TTC549 (cell line): ENCODE data around the gene SIRT2.

Experiments
- FAIRE-seq: peaks from 2 replicates; lab custom pipeline; 2012; peaks lifted over from hg19 to GRCh38; lab: Jason Lieb, UNC

Gene SIRT2

DNA sequence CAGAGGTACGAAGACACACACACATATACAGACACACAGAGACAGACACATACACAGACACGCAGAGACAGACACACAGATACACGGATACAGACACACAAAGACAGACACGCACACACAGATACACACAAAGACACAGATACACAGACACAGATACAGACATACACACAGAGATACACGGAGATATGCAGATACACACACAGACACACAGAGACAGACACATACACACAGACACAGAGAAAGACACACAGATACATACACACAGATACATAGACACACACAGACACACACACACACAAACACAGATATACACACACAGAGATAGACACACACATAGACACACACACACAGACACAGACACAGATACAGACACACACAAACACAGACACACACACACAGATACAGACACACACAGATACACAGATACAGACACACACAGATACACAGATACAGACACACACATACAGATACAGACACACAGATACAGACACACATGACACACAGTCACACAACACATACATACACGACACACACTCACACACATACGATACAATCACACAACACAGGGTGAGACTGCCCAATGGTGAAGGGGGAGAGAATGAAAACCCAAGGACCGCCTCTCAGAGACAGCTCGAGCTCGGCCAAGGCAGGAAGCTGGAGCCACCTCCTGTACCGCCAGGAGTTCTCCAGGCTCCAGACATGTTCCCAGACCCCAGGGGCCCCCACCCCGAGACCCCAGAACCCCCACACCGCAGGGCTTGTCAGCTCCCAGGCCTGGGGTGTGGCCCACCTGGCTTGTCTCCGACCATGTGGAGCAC lies 21.4 kb upstream of the SIRT2 start:
- no peak for FAIRE-seq

DNA sequence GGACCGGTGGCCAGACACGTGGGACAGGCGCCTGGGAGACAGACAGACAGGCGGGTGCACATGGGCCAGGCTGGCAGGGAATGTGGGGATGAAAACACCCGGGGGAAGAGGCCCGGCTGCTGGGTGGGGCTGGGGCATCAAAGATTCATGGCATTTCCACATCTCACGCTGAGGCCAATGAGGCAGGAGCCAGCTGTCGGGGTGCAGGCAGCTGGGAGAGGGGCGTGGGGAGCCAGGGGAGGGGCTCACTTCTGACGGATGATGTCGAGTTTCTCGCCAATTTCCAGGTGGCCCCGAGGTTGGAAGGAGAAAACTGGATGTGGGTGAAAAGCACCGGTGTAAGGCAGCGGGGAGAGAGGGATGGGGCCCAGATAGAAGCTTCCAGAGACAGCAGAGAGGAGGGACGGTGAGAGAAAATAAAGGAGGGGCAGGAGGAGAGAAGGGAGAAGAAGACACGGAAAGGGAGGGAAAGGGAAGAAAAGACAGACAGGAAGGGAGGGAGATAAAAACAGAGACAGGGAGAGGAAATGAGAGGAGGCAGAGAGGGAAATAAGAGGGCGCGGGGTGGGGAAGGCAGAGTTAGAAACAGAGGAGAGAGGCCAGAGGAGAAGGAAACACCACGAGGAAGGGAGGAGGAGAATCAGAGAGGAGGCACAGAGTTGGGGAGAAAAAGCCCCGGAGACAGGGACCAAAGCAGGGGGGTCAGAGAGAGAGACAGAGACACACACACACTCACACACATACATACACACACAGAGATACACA lies 20.6 kb upstream of the SIRT2 start:
- FAIRE-seq: no peak

GRCh38 chr19:38918526-38918925 lies 19.1 kb upstream of the SIRT2 start:
- no peak for FAIRE-seq

DNA sequence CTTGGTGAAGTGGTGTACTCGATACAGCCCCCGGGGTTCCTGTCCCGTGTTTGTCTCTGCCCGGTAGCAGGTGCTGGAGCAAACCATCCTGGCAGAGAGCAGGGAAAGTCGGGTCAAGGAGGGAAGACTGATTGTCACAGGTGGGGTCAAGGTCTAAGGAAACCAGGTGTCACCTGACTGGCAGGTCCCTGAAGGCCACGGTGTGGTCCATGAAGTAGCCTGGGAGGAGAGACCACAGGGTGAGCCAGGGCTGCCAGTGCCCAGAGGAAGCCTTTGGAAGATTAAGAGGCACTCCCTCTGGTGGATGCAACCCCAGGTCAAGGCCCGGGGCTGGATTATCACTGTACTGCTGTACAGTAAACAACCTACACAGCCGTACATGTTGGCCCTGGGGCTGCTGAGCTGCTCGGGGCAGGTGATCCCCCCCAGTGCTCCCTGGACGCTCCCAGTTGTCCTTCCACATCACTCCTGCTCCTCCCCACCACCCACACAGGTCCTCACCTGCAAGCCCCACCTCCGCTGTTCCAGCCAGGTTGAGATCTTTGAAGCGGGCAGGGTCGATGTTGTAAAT lies 18.6 kb upstream of the SIRT2 start:
- no peak for FAIRE-seq

DNA sequence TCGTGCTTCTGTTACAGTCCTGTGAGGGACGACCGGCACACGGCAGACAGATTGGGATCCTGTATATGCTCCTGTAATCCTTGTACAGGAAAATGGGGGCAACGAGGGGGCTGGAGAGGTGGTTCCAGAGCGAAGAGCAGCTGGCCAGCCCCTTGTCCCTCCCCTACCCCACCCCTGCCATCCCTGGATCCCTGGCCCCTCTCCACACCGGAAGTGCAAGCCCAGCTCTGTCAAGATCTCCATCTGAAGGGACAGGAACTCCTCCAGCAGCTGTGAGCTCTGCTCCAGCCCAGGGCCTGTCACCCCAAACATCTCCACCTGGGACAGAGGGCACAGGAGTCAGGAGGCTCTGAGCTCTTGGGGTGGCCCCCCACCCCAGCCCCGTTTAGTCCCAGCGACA lies 18.1 kb upstream of the SIRT2 start:
- no peak for FAIRE-seq

GRCh38 chr19:38915329-38916321 lies 16.2 kb upstream of the SIRT2 start:
- FAIRE-seq: no peak

DNA sequence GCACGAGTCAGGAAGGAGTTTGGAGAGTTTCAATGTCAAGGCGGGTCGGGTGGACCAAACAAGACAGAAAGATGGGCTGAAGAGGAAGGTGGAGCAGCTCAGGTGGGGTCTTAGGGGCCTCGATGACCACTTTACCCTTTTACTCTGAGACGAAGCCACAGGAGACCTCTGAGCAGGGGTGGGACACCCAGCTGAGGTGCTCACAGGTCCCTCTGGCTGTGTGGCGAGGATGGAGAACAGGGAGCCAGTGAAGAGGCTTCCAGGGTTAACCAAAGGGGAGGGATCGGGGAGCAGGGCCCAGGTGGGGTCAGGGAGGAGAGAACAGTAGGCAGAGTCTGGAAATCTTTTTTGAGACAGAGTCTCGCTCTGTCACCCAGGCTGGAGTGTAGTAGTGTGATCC lies 14.5 kb upstream of the SIRT2 start:
- FAIRE-seq: no peak

DNA sequence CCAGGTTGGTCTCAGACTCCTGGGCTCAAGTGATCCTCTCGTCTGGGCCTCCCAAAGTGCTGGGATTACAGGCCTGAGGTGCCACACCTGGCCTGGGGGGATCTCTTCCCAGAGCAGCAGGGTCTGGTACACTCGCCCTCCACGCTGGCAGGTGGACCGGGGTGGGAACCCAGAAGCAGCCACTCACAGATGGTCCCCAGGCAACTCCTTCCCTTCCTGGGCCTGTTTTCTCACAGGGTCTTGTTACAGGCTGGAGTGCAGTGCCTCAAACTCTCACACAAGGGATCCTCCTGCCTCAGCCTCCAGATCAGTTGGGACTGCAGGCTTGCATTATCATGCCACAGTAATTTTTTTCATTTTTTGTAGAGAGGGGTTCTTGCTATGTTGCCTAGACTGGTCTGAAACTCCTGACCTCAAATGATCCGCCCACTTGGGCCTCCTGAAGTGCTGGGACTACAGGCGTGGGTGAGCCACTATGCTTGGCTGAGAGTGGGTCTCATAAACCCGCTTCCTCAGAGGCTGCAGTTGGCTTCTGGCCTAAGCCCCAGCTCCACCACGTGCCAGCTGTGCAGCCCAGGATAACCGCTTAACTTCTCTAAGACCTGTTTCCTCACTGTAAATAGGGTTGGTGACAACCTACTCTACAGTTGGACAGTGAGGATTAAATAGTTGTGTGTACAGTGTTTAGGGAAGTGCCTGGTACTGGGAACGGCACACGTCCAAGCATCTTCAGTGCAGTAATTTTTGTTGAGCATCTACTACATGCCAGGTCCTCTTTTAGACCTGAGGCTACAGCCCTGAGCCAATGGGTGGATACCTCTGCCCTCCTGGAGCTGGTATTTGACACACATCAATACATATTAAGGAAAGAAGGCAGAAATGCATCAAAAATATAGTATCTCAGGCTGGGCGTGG lies 13.4 kb upstream of the SIRT2 start:
- no peak for FAIRE-seq

DNA sequence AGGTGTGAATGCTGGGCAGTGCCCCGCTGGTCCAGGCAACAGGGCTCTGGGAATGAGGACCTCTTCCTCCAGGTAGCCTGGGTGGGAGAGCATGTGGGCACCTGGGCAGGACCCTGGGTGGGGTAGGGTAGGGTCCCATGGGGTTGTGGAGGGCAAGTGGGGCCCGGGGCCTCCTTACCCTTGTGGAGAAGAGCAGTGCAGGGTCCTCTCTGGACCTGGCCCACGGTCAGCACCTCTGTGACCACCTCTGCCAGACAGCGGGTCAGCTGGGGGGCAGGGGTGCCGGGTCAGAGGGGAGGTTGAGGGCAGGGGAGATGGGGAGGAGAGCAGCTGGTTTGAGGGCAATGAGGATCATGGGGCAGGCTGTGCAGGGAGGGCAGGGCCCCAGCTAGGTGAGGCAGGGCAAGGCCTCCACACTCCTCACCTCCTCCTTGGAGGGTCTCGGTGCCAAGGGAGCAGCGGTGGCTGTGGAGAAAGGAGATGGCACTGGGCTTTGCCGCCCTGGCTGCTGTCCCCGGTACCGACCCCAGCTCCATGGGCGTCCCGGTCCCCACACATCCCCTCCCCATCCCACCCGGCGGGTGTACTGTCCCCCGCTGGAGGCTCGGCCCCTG lies 12.1 kb upstream of the SIRT2 start:
- no peak for FAIRE-seq

DNA sequence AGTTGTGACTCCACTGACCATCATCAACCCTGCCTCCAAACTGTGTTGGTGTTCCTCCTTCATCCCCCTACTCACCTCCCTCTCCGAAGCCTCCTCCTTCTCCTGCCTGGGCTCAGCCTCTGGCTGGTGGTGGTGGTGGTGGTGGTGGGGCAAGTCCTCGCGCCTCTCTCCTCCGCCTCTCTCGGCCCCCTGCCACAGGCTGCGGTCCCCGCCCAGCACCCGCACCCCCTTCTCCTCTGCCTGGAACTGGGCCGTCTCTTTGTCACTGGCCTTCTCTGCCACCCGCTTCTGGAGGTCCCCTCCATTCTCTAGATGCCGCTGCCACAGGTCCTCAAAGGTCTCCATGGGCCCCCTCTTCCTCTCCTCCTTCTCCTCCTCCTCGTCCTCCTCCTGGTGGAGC lies 11.1 kb upstream of the SIRT2 start:
- FAIRE-seq: no peak

DNA sequence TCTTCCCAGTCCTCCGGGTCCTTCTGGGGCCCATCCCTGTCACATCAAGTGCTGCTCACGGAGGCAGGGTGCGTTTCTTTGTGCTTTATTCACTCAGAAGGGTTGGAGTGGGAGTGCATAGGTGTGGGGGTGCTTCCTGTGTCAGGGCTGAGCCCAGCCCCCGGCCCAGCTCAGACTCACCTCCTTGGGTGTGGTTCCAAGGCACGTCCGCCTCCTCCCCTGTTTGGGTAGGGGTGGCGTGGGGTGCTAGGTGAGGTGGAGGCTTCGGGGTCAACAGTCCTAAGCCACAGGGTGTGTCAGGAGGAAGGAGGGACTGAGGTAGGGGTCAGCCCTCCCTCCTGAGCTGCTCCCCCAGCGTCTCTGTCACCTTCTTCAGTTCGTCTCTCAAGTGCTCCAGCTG lies 9.5 kb upstream of the SIRT2 start:
- FAIRE-seq: no peak

GRCh38 chr19:38907670-38908069 lies 8.3 kb upstream of the SIRT2 start:
- FAIRE-seq: no peak

GRCh38 chr19:38907227-38907626 lies 7.8 kb upstream of the SIRT2 start:
- FAIRE-seq: no peak

DNA sequence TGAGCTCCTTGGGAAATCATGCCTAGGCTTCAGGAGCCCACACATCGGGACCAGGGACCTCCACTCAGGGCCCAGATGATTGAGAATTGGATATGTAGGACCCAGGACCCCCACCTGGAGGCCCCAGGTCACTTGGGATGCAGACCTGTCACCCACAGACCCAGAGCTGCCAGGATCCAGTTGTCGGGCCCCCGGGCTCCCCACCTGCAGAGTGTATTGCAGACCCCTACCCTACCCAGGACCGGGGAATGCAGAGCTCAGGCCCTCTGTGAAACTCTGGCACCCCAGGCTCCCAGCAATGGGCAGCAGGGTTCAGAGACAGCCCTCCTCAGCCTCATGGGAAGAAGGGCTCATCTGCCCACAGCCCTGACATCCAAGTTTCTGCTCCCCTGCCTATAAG lies 6.2 kb upstream of the SIRT2 start:
- no peak for FAIRE-seq

- FAIRE-seq: no peak
Measured at GRCh38 chr19:38904581-38905539, 5.4 kb upstream of the SIRT2 start.

DNA sequence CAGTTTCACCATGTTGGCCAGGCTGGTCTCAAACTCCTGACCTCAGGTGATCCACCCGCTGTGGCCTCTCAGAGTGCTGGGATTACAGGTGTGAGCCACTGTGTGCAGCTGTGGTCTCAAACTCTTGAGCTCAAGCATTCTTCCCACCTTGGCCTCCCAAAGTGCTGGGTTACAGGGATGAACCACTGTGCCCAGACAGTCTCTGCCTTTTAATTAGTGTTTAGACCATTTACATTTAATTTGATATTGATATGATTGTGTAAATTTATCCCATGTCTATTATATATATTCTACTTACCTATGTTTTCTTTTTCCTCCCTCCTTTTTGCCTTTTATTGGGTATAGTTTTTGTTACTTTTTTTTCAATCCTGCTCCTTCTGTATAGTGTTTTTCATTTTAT lies 2.3 kb upstream of the SIRT2 start:
- no peak for FAIRE-seq

- no peak for FAIRE-seq
Measured at GRCh38 chr19:38900743-38901190, 1.3 kb upstream of the SIRT2 start.

DNA sequence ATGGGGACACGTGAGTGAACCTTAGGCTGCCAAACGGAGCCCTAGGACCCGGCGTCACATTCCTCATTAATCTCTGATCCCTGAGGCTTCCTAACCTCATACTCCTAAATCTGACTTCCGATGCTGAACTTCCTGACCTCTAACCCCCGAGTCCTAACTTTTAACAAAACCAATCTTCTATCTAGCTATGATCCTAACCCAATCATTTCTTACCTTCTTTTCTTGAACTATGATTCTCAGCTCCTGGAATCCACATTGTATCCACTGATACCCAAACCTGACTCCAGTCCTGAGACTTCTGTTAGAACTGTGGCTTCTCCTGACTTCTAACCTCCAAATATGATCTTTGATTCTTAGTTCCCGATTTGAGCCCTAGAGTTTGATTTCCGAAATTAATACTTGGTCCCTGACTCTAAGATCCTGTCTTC lies 798 bp upstream of the SIRT2 start:
- no peak for FAIRE-seq

- FAIRE-seq: no peak
Measured at GRCh38 chr19:38898788-38899446, 501 bp downstream of the SIRT2 start.
